ENCODE results near the gene TMEM170B. TPM values are rescaled to one million over a fixed set of nuclear protein-coding genes. Genes with fewer than 3 reads are reported as not detected.

The TMEM170B gene
- total RNA-seq, 1 experiment from 2014 or later: 3.9 TPM

DNA sequence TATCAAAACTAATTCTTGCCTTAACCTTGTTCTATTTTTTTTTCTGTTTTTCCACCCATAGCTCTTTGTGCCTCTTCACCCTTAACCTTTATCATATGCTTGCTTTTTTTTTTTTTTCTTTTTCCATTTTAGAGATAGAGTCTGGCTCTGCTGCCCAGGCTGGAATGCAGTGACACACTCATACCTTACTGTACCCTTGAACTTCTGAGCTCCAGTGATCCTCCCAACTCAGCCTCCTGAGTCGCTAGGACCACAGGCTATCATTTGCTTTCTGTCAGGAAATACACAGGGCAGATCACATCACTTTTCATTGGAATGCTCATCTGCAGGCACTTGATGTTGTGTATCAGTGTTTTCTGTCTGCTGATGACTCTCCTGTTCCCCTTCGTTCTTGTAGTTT, 33.5 kb downstream of the TMEM170B start:
- ChIA-PET CTCF (interaction anchor here (0.6 kb wide), 1 partner anchor 55 kb away, joined by 3 read pairs; no protein-coding TSS in a partner anchor), POLR2A (ENCODE audit: unreplicated experiment) (no interaction called here)
- Histone ChIP-seq H3K9me3 (ENCODE audit: insufficient read depth, low read depth) (no peaks in the 10 kb centered on the region), H3K4me3 (no peak overlapping the region), H3K79me2 (ENCODE audit: low read depth) (no peaks in the 10 kb centered on the region), H3F3A (ENCODE audit: insufficient read depth, low read depth) (no peaks in the 10 kb centered on the region), H3K36me3 (ENCODE audit: low read depth) (no peaks in the 10 kb centered on the region), H3K4me2 (no peak overlapping the region), H3K27ac (no peak overlapping the region), H4K20me1 (ENCODE audit: insufficient read depth) (no peaks in the 10 kb centered on the region; the same call in 1 of the 2 replicates), H3K4me1 (replicated peaks; ENCODE audit: insufficient read depth) (peaks cover 3% of the 10 kb centered on the region), H2AFZ (no peak overlapping the region), H3K9me2 (ENCODE audit: insufficient read depth) (no peaks in the 10 kb centered on the region), H3K27me3 (ENCODE audit: insufficient read depth, low read depth) (no peaks in the 10 kb centered on the region)
- no peak for TF ChIP-seq EZH2 (IDR thresholded peaks at IDR 0.05; ENCODE audit: low read depth)
- TF ChIP-seq, protein P1, sequence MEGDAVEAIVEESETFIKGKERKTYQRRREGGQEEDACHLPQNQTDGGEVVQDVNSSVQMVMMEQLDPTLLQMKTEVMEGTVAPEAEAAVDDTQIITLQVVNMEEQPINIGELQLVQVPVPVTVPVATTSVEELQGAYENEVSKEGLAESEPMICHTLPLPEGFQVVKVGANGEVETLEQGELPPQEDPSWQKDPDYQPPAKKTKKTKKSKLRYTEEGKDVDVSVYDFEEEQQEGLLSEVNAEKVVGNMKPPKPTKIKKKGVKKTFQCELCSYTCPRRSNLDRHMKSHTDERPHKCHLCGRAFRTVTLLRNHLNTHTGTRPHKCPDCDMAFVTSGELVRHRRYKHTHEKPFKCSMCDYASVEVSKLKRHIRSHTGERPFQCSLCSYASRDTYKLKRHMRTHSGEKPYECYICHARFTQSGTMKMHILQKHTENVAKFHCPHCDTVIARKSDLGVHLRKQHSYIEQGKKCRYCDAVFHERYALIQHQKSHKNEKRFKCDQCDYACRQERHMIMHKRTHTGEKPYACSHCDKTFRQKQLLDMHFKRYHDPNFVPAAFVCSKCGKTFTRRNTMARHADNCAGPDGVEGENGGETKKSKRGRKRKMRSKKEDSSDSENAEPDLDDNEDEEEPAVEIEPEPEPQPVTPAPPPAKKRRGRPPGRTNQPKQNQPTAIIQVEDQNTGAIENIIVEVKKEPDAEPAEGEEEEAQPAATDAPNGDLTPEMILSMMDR (conservative IDR thresholded peaks at IDR 0.05): no peak
- intact Hi-C loops (cut with micrococcal nuclease; ENCODE audit: unreplicated experiment): loop anchor here (10.0 kb wide), 1 partner anchor 766 kb away; no protein-coding TSS in a partner anchor
- no TSS peak for BruUV-seq (replicated peaks)
- no peak for DNase-seq

DNA sequence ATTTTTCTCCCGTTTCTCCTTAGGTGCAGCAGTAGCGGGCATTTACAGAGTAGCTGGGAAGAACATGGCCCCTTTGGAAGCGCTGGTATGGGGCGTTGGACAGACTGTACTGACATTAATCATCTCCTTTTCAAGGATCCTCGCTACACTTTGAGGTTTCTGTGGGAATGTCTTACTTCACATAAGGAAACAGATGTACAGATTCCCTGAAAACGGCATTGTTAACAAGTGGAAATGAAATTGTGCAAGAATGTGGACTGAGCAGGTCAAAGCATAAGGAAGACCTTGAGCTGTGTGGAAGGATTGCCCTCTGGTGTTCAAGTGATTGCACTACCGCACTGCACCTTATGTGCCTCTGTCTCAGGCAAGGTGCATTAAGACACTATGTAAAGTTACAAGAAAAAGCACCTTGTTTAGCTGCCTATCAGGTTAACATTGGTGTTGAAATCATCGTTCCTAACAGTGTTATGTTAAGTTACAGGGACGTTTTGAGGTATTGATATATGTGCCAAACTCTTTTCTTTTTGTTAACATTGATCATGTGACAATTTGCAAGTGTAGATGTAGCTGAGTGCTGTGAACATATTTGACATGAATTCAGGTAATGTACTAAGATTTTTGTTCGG, 38.0 kb downstream of the TMEM170B start:
- Histone ChIP-seq H3K4me1 (replicated peaks; ENCODE audit: insufficient read depth) (peaks cover 3% of the 10 kb centered on the region), H2AFZ (peak overlapping the region; percentile 40; the same call in 1 of the 2 replicates), H3K27ac (no peak overlapping the region), H3K27me3 (ENCODE audit: insufficient read depth, low read depth) (no peaks in the 10 kb centered on the region), H4K20me1 (ENCODE audit: insufficient read depth) (no peaks in the 10 kb centered on the region; the same call in 1 of the 2 replicates), H3K79me2 (ENCODE audit: low read depth) (no peaks in the 10 kb centered on the region), H3F3A (ENCODE audit: insufficient read depth, low read depth) (no peaks in the 10 kb centered on the region), H3K9me3 (ENCODE audit: insufficient read depth, low read depth) (no peaks in the 10 kb centered on the region), H3K36me3 (ENCODE audit: low read depth) (no peaks in the 10 kb centered on the region), H3K4me2 (peak overlapping the region; percentile 33), H3K4me3 (no peak overlapping the region), H3K9me2 (ENCODE audit: insufficient read depth) (no peaks in the 10 kb centered on the region)
- TF ChIP-seq, protein P1 (conservative IDR thresholded peaks at IDR 0.05): peak; percentile 99
- no peak for TF ChIP-seq EZH2 (IDR thresholded peaks at IDR 0.05; ENCODE audit: low read depth)
- intact Hi-C loops (cut with micrococcal nuclease; ENCODE audit: unreplicated experiment): loop anchor here (1.0 to 10.0 kb wide), 7 partner anchors 79 to 1097 kb away; no protein-coding TSS in a partner anchor
- peak; percentile 75 to 86 for DNase-seq
- CTCF ChIA-PET: interaction anchor here (0.6 to 1.2 kb wide), 8 partner anchors 8 to 1096 kb away, joined by 3 to 6 read pairs (median 4); no protein-coding TSS in a partner anchor
- POLR2A ChIA-PET (ENCODE audit: unreplicated experiment): interaction anchor here (0.6 kb wide), 1 partner anchor 13 kb away, joined by 8 read pairs; no protein-coding TSS in a partner anchor
- BruUV-seq (replicated peaks): no TSS peak

DNA sequence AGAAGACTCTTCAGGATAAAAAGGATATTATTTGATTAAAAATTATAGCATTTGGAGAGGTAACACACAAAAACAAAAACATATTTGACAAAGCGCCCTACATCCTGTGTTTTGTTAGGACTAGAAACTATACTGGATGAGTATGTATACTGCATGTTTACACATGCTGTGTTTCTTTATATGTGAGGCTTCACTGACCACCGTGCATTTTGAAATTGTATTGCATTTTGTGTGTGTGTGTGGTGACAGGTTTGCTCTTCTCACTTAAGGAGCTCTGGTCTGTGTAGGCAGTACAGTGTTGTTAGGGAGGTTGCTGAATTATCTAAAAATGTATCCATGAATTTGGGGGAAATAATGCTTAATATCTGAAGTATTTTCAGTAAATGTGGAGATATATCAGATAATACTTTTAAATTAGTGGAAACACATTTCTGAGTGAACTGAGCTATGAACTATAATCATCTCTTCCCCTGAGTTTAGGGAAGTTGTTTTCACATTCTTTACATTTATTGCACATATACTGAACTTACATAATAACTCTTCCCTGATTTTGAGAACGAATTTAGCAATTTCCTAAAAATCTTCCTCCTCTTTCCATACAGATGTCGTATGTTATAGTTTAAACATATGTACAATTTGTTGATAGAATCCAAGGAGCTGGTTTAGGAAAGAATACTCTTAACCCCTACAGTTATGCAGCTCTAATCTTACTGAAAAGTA, 43.3 kb downstream of the TMEM170B start:
- no peaks in the 10 kb centered on the region for H3K27me3 ChIP-seq (ENCODE audit: insufficient read depth, low read depth)
- no peaks in the 10 kb centered on the region for H3K9me2 ChIP-seq (ENCODE audit: insufficient read depth)
- H3K36me3 ChIP-seq (ENCODE audit: low read depth): no peaks in the 10 kb centered on the region
- H3K9me3 ChIP-seq (ENCODE audit: insufficient read depth, low read depth): no peaks in the 10 kb centered on the region
- TF ChIP-seq, protein P1 (conservative IDR thresholded peaks at IDR 0.05): no peak
- no peak for TF ChIP-seq EZH2 (IDR thresholded peaks at IDR 0.05; ENCODE audit: low read depth)
- POLR2A ChIA-PET (ENCODE audit: unreplicated experiment): interaction anchor here (0.6 kb wide), 1 partner anchor 1017 kb away, joined by 6 read pairs; no protein-coding TSS in a partner anchor
- no peak for DNase-seq
- no peaks in the 10 kb centered on the region for H4K20me1 ChIP-seq (ENCODE audit: insufficient read depth)
- no peak overlapping the region for H3K4me2 ChIP-seq
- no peaks in the 10 kb centered on the region for H3K79me2 ChIP-seq (ENCODE audit: low read depth)
- CTCF ChIA-PET: interaction anchor here (0.6 kb wide), 1 partner anchor 137 kb away, joined by 6 read pairs; no protein-coding TSS in a partner anchor
- no peak overlapping the region for H3K4me3 ChIP-seq
- H3K27ac ChIP-seq: no peak overlapping the region
- peaks cover 3% of the 10 kb centered on the region; the same call in 1 of the 2 replicates for H3K4me1 ChIP-seq (replicated peaks; ENCODE audit: insufficient read depth)
- intact Hi-C loops (cut with micrococcal nuclease; ENCODE audit: unreplicated experiment): loop anchor here (10.0 kb wide), 1 partner anchor 274 kb away; no protein-coding TSS in a partner anchor
- no peaks in the 10 kb centered on the region for H3F3A ChIP-seq (ENCODE audit: insufficient read depth, low read depth)
- no peak overlapping the region for H2AFZ ChIP-seq
- BruUV-seq (replicated peaks): no TSS peak

Data from PC-9 (cell line).